Suprapubic skin (tissue), 4 donors: ENCODE data around the gene TTF2. TPM values are rescaled to one million over a fixed set of nuclear protein-coding genes. Genes with fewer than 3 reads are reported as not detected.

Experiments used
- DNase-seq, 2 donors: peaks; one replicate each; pipeline ENCODE4 v3.0.0-alpha.2; 2019; ENCODE audit warnings: low spot score in 2 of 2
- H3K27ac ChIP-seq: fragments of 200-600 bp; sonication (generic); one replicate; pipeline ENCODE4 v1.5.1; 2019
- H3K27me3 ChIP-seq: fragments of 200-600 bp; sonication (generic); one replicate; pipeline ENCODE4 v1.5.1; 2019
- H3K36me3 ChIP-seq: fragments of 200-600 bp; sonication (generic); one replicate; pipeline ENCODE4 v1.5.1; 2019
- H3K4me1 ChIP-seq: fragments of 200-600 bp; sonication (generic); one replicate; pipeline ENCODE4 v1.5.1; 2019
- H3K4me3 ChIP-seq: fragments of 200-600 bp; sonication (generic); one replicate; pipeline ENCODE4 v1.5.1; 2019; ENCODE audit warnings: mild to moderate bottlenecking
- H3K9me3 ChIP-seq: fragments of 200-600 bp; sonication (generic); one replicate; pipeline ENCODE4 v1.5.1; 2019
- CTCF ChIP-seq, 2 donors: fragments of 200-600 bp in 1 of 2; fragments of 450-650 bp in 1 of 2; sonication (generic) in 1 of 2; IDR thresholded peaks; one replicate each; pipeline ENCODE4 v1.5.1; 2016 to 2019; ENCODE audit warnings: antibody characterized with exemption in 2 of 2, mild to moderate bottlenecking in 1 of 2, moderate library complexity in 1 of 2
- EP300 ChIP-seq: sonication (generic); formaldehyde crosslinking; IDR thresholded peaks from one replicate; pipeline ENCODE4 v1.6.1; 2017; ENCODE audit warnings: antibody characterized with exemption
- POLR2A ChIP-seq, 2 donors: fragments of 450-650 bp; IDR thresholded peaks; one replicate each; pipeline ENCODE4 v1.6.1; 2017; ENCODE audit warnings: antibody characterized with exemption in 2 of 2, mild to moderate bottlenecking in 2 of 2, moderate library complexity in 2 of 2
- POLR2AphosphoS5 ChIP-seq, 3 donors: sonication (generic); formaldehyde crosslinking; IDR thresholded peaks; one replicate each; pipeline ENCODE4 v1.6.1; 2017; ENCODE audit warnings: antibody characterized with exemption in 3 of 3
- WGBS: methylation state at CpG from one replicate; pipeline ENCODE4 v1.1.5; 2018; 5-methylcytosine and 5-hydroxymethylcytosine counted together
- total RNA-seq, 4 donors: library from RNA; depleted of rRNA; stranded (reverse); fragments of >200 nt; gene quantifications; one replicate each; pipeline ENCODE4 v1.1.0, GENCODE V29; 2016

The TTF2 gene
- total RNA-seq, 4 donors from 2014 or later, result 23.7 to 34.8 (median 26.5) TPM

DNA sequence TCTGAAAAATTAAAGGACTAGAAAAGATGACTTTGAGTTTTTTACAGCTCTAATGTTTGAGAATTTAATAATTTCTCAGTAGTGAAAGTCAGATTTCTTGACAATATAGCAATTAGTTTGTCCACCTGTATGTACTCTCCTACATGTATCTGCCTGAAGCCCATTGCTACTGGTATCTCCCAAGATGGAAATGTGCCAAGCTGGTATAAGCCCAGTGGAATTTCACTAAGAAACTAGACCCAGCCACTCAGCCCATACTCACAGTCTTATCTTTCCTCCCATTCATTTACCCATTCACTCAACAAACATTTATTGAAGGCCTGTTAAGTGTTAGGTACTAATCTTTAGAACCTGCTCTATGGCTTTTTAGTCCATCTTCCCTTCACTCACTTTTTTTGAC, 83.0 kb downstream of the TTF2 start:
- DNase-seq, result no peak

GRCh38 chr1:117143871-117144270, 83.7 kb downstream of the TTF2 start:
- Histone ChIP-seq H3K9me3 (no peaks in the 10 kb centered on the region), H3K27me3 (no peaks in the 10 kb centered on the region), H3K4me1 (no peaks in the 10 kb centered on the region), H3K4me3 (no peak overlapping the region), H3K27ac (no peak overlapping the region), H3K36me3 (no peaks in the 10 kb centered on the region)
- no peak for DNase-seq
- TF ChIP-seq EP300 (no peak), POLR2A (IDR thresholded peaks at IDR 0.05) (no peak), CTCF (IDR thresholded peaks at IDR 0.05) (no peak), POLR2AphosphoS5 (IDR thresholded peaks at IDR 0.05) (no peak)
- WGBS, result 78% methylated on average over 3 of the region's 3 CpGs

More for the DNA sequence above, 83.0 kb downstream of the TTF2 start:
- no peaks in the 10 kb centered on the region for H3K4me1 ChIP-seq
- no peaks in the 10 kb centered on the region for H3K36me3 ChIP-seq
- no peaks in the 10 kb centered on the region for H3K9me3 ChIP-seq
- no peak for TF ChIP-seq POLR2AphosphoS5 (IDR thresholded peaks at IDR 0.05)
- TF ChIP-seq POLR2A (IDR thresholded peaks at IDR 0.05), result no peak
- TF ChIP-seq CTCF (IDR thresholded peaks at IDR 0.05), result no peak
- no peak for TF ChIP-seq EP300
- H3K4me3 ChIP-seq, result no peak overlapping the region
- H3K27ac ChIP-seq, result no peak overlapping the region
- H3K27me3 ChIP-seq, result no peaks in the 10 kb centered on the region

GRCh38 chr1:117146072-117146471, 85.9 kb downstream of the TTF2 start:
- H3K36me3 ChIP-seq, result no peaks in the 10 kb centered on the region
- TF ChIP-seq EP300, result no peak
- TF ChIP-seq POLR2A (IDR thresholded peaks at IDR 0.05), result no peak
- TF ChIP-seq POLR2AphosphoS5 (IDR thresholded peaks at IDR 0.05), result no peak
- no peak for TF ChIP-seq CTCF (IDR thresholded peaks at IDR 0.05)
- WGBS, result 70% methylated on average over 2 of the region's 2 CpGs
- H3K4me1 ChIP-seq, result no peaks in the 10 kb centered on the region
- no peaks in the 10 kb centered on the region for H3K9me3 ChIP-seq
- H3K4me3 ChIP-seq, result no peak overlapping the region
- DNase-seq, result no peak
- H3K27me3 ChIP-seq, result no peaks in the 10 kb centered on the region
- no peak overlapping the region for H3K27ac ChIP-seq

DNA sequence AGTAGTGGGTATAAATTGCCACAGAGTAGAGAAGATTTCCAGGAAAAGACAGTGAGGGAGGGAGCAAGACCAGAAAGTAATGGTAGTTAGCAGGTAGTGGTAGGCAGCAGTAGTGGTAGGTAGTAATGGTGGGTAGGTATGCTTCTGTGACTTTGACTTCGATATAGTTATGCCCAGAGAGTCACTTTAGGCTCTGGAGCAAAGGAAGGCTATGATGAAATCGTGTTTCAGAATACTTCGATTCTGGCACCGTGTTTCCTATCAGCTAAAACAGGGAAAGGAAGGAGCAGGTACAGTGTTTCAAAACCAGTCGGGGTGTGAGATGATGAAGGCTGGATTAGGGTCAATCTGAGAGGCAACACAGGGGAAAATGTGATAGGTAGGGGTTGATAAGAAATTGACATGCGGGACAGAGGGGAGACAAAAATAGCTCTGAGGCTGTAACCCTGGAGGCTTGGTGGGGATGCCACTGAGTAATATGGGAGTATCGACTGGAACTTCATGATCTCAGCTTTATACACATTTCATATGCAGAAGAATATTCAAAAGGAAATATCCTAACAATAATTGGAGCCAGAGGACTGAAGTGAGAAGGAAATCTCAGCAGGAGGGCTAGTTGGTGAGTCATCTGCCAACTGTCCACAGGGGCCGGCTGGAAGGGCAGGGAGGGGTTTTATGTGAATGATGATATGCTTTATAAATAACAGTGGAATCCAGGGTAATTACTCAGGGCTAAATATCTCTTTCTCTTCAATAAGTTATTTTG, 86.6 kb downstream of the TTF2 start:
- no peaks in the 10 kb centered on the region for H3K4me1 ChIP-seq
- H3K27ac ChIP-seq, result no peak overlapping the region
- H3K4me3 ChIP-seq, result no peak overlapping the region
- H3K36me3 ChIP-seq, result no peaks in the 10 kb centered on the region
- H3K9me3 ChIP-seq, result no peaks in the 10 kb centered on the region
- TF ChIP-seq POLR2A (IDR thresholded peaks at IDR 0.05) (no peak), CTCF (IDR thresholded peaks at IDR 0.05) (no peak), POLR2AphosphoS5 (IDR thresholded peaks at IDR 0.05) (no peak), EP300 (no peak)
- 70% methylated on average over 8 of the region's 8 CpGs for WGBS
- no peaks in the 10 kb centered on the region for H3K27me3 ChIP-seq
- DNase-seq, result no peak

GRCh38 chr1:117147341-117147831, 87.3 kb downstream of the TTF2 start:
- 64% methylated on average over 4 of the region's 4 CpGs for WGBS
- Histone ChIP-seq H3K4me3 (no peak overlapping the region), H3K4me1 (no peaks in the 10 kb centered on the region), H3K27ac (no peak overlapping the region), H3K27me3 (no peaks in the 10 kb centered on the region), H3K36me3 (no peaks in the 10 kb centered on the region), H3K9me3 (no peaks in the 10 kb centered on the region)
- no peak for DNase-seq
- no peak for TF ChIP-seq EP300
- no peak for TF ChIP-seq POLR2AphosphoS5 (IDR thresholded peaks at IDR 0.05)
- no peak for TF ChIP-seq POLR2A (IDR thresholded peaks at IDR 0.05)
- TF ChIP-seq CTCF (IDR thresholded peaks at IDR 0.05), result no peak
